ENCODE results near the gene SLITRK2.

DNA sequence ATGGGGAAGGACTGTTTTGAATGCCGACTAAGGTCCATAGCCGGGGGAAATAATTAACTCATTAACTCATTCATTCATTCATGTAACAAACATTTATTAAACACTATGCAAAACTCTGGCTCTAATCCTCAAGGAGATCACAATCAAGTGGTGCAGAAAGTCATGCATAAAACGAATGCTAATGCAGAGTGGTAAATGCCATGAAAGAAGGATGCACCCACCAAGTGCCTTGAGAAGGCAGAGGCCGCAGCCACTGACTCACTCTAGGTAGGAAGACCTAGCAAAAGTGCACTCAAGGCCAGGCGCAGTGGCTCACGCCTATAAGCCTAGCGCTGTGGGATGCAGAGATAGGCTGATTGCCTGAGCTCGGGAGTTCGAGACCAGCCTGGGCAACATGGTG, 22.9 kb downstream of the SLITRK2 start:
- TF ChIP-seq POLR2A (IDR thresholded peaks at IDR 0.05) (no peak), EP300 (IDR thresholded peaks at IDR 0.05) (no peak)
- TF ChIP-seq, protein P1, sequence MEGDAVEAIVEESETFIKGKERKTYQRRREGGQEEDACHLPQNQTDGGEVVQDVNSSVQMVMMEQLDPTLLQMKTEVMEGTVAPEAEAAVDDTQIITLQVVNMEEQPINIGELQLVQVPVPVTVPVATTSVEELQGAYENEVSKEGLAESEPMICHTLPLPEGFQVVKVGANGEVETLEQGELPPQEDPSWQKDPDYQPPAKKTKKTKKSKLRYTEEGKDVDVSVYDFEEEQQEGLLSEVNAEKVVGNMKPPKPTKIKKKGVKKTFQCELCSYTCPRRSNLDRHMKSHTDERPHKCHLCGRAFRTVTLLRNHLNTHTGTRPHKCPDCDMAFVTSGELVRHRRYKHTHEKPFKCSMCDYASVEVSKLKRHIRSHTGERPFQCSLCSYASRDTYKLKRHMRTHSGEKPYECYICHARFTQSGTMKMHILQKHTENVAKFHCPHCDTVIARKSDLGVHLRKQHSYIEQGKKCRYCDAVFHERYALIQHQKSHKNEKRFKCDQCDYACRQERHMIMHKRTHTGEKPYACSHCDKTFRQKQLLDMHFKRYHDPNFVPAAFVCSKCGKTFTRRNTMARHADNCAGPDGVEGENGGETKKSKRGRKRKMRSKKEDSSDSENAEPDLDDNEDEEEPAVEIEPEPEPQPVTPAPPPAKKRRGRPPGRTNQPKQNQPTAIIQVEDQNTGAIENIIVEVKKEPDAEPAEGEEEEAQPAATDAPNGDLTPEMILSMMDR (IDR thresholded peaks at IDR 0.05): no peak
